Left ventricle myocardium inferior (tissue), 1 donor: ENCODE measurements around the gene SMCHD1. TPM values are rescaled to one million over a fixed set of nuclear protein-coding genes. Genes with fewer than 3 reads are reported as not detected.

ENCODE experiments used
- DNase-seq: peaks from one replicate; pipeline ENCODE4 v3.0.0-alpha.2; 2020
- H3K27ac ChIP-seq: fragments of 200-600 bp; replicated peaks from 2 replicates; pipeline ENCODE4 v1.8.0; 2021
- H3K27me3 ChIP-seq: fragments of 200-600 bp; 2 replicates; pipeline ENCODE4 v1.8.0; 2021; ENCODE audit warnings: low read depth
- H3K36me3 ChIP-seq: fragments of 200-600 bp; 2 replicates; pipeline ENCODE4 v1.8.0; 2021
- H3K4me1 ChIP-seq: fragments of 200-600 bp; 2 replicates; pipeline ENCODE4 v1.8.0; 2021
- H3K4me3 ChIP-seq: fragments of 200-600 bp; 2 replicates; pipeline ENCODE4 v1.8.0; 2021; ENCODE audit warnings: mild to moderate bottlenecking, moderate library complexity
- H3K9me3 ChIP-seq: fragments of 200-600 bp; replicated peaks from 2 replicates; pipeline ENCODE4 v1.8.0; 2021
- intact Hi-C: fragments of 100-400 bp; cut with micrococcal nuclease; formaldehyde crosslinking; loops from one replicate; pipeline ENCODE4 v1.11.0; 2022
- total RNA-seq: library from RNA; stranded (reverse); fragmentation: NEBNext Ultra II Directional; extraction: Animal tissue kit (Norgen Biotek cat#: 25700); gene quantifications from one replicate; pipeline ENCODE4 v1.2.1, GENCODE V29; 2021
- TF ChIP-seq, protein P1 (sequence below): fragments of 200-600 bp; IDR thresholded peaks from 2 replicates; pipeline ENCODE4 v1.8.0; 2021; ENCODE audit warnings: antibody characterized with exemption, mild to moderate bottlenecking, borderline replicate concordance
- donor health status: DM: no; HTN: yes; CAD: no; lungs with severe emphysema.

Gene SMCHD1
- total RNA-seq, 1 donor from 2014 or later: 26.6 TPM

DNA sequence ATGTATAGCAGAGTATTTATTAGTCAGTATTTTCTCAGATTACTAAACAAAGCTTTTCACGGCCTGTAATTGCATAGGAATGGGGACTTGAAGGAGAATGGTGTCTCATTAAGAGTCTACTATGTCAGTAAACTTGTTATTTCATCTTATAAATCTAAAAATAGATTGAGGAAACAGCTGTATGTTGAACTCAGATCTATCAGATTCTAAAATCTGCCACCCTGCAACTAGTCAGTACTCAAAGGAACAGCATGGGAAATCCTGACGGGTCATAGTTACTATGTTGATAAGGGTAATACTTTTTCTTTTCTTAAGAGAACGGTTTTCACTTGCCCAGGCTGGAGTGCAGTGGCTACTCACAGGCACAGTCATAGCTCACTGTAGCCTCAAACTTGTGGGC is 121.1 kb downstream of the SMCHD1 start:
- Histone ChIP-seq H3K36me3 (peaks cover 86% of the 10 kb centered on the region), H3K27me3 (no peaks in the 10 kb centered on the region), H3K9me3 (no peaks in the 10 kb centered on the region), H3K4me1 (no peaks in the 10 kb centered on the region), H3K27ac (no peak overlapping the region), H3K4me3 (no peak overlapping the region)
- intact Hi-C loops: no loop called here
- TF ChIP-seq, protein P1, sequence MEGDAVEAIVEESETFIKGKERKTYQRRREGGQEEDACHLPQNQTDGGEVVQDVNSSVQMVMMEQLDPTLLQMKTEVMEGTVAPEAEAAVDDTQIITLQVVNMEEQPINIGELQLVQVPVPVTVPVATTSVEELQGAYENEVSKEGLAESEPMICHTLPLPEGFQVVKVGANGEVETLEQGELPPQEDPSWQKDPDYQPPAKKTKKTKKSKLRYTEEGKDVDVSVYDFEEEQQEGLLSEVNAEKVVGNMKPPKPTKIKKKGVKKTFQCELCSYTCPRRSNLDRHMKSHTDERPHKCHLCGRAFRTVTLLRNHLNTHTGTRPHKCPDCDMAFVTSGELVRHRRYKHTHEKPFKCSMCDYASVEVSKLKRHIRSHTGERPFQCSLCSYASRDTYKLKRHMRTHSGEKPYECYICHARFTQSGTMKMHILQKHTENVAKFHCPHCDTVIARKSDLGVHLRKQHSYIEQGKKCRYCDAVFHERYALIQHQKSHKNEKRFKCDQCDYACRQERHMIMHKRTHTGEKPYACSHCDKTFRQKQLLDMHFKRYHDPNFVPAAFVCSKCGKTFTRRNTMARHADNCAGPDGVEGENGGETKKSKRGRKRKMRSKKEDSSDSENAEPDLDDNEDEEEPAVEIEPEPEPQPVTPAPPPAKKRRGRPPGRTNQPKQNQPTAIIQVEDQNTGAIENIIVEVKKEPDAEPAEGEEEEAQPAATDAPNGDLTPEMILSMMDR: no peak
- no peak for DNase-seq

DNA sequence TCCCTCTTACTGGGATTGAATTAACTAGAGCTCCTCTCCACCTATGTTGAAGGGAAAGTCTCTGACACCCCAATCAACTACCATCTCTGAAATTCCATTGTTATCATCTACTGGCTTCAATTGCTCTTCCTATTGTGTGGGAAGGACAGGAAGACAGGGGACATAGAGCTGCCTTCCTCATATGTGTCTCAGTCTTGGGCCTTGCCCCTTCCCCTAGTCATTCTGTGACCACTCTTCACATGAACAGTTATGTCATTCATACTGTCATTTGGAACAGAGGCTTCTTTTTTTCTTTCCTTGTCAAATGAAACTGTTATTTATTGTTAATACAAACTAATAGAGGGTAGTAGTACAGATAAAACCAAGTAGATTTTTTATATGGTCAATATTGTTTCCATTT is 121.7 kb downstream of the SMCHD1 start:
- no peaks in the 10 kb centered on the region for H3K4me1 ChIP-seq
- no peak for DNase-seq
- no peak overlapping the region for H3K27ac ChIP-seq
- TF ChIP-seq, protein P1: no peak
- peaks cover 85% of the 10 kb centered on the region for H3K36me3 ChIP-seq
- H3K27me3 ChIP-seq: no peaks in the 10 kb centered on the region
- H3K4me3 ChIP-seq: no peak overlapping the region
- intact Hi-C loops: no loop called here
- H3K9me3 ChIP-seq: no peaks in the 10 kb centered on the region

GRCh38 chr18:2780750-2781149 is 125.2 kb downstream of the SMCHD1 start:
- DNase-seq: no peak
- H3K27ac ChIP-seq: no peak overlapping the region
- no peaks in the 10 kb centered on the region for H3K9me3 ChIP-seq
- intact Hi-C loops: no loop called here
- H3K27me3 ChIP-seq: no peaks in the 10 kb centered on the region
- H3K4me1 ChIP-seq: no peaks in the 10 kb centered on the region
- peaks cover 80% of the 10 kb centered on the region for H3K36me3 ChIP-seq
- TF ChIP-seq, protein P1: no peak
- no peak overlapping the region for H3K4me3 ChIP-seq

DNA sequence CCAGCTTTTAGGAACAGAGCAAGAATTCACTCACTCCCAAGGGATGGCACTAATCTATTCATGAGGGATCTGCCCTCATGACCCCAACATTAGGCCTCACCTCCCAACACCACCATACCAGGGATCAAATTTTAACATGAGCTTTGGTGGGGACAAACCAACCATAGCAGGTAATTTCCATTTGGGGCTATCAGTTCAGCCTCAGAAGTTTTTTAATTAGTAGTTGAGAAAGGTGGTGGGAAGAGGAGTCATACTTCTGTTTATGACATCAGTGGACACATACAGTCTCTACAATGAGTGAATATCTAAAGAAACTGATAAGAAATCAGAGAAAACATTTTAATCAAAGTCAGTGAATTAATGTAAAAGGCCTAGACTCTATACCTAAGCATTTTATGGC is 131.7 kb downstream of the SMCHD1 start:
- Histone ChIP-seq H3K27me3 (no peaks in the 10 kb centered on the region), H3K36me3 (peaks cover 87% of the 10 kb centered on the region), H3K4me1 (no peaks in the 10 kb centered on the region), H3K4me3 (no peak overlapping the region), H3K9me3 (no peaks in the 10 kb centered on the region), H3K27ac (no peak overlapping the region)
- no peak for DNase-seq
- TF ChIP-seq, protein P1: no peak
- intact Hi-C loops: no loop called here

DNA sequence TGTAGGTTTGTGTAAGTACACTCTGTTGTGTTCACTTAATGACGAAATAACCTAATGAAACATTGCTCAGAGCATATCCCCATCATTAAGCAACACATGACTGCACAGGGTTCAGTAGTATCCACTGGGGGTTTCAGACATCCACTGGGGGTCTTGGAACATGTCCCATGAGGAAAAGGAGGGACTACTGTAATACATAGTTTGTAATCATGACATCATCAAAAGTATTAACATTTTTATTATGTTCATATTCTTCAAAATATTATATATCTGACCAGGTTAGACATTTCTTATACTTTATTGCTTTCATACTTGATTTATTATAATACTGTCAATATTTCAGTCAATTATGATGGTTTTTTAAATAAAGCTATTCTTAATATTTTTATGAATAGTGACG is 136.9 kb downstream of the SMCHD1 start:
- no peak overlapping the region for H3K4me3 ChIP-seq
- no peaks in the 10 kb centered on the region for H3K4me1 ChIP-seq
- H3K9me3 ChIP-seq: no peaks in the 10 kb centered on the region
- no peaks in the 10 kb centered on the region for H3K27me3 ChIP-seq
- TF ChIP-seq, protein P1: no peak
- intact Hi-C loops: loop anchor here (10.0 kb wide), 1 partner anchor 112 kb away; no protein-coding TSS in a partner anchor
- peaks cover 80% of the 10 kb centered on the region for H3K36me3 ChIP-seq
- H3K27ac ChIP-seq: no peak overlapping the region
- no peak for DNase-seq

DNA sequence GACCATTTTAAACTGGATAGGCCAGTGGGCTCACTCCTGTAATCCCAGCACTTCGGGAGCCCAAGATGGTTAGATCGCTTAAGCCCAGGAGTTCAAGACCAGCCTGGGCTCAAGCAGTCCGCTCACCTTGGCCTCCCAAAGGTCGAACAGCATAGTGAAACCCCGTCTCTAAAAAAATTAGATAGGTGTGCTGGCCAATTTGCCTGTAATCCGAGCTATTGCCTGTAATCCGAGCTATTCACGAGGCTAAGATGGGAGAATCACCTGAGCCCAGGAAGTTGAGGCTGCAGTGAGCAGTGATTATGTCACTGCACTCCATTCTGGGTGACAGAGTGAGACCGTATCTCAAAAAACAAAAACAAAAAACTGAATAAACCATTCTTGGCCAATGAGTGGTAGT is 138.6 kb downstream of the SMCHD1 start:
- H3K4me1 ChIP-seq: no peaks in the 10 kb centered on the region
- H3K36me3 ChIP-seq: peaks cover 71% of the 10 kb centered on the region
- H3K9me3 ChIP-seq: no peaks in the 10 kb centered on the region
- intact Hi-C loops: loop anchor here (10.0 kb wide), 1 partner anchor 111 kb away; no protein-coding TSS in a partner anchor
- no peak overlapping the region for H3K27ac ChIP-seq
- no peak for DNase-seq
- H3K27me3 ChIP-seq: no peaks in the 10 kb centered on the region
- TF ChIP-seq, protein P1: no peak
- H3K4me3 ChIP-seq: no peak overlapping the region
